Measurements from ENCODE around the gene DLGAP1. TPM values are rescaled to one million over a fixed set of nuclear protein-coding genes. Genes with fewer than 3 reads are reported as not detected.
A peak's percentile ranks its signal among the peaks of the same experiment; 100 is the strongest.

Gene DLGAP1
- total RNA-seq, 1 experiment from 2014 or later = 23.2 TPM

- H3K4me1 ChIP-seq (ENCODE audit: insufficient read depth, low read length) = peaks cover 2% of the 10 kb centered on the region; the same call in 1 of the 2 replicates
- Mint-ChIP-seq H3K4me3 (no peak overlapping the region), H3K36me3 (ENCODE audit: insufficient read depth in 1 of 3, low read depth in 3 of 3) (peaks cover 2 to 5% (median 2%) of the 10 kb centered on the region in 3 experiments; a peak in 4 of 7 replicates), H3K9me3 (no peaks in the 10 kb centered on the region), H3K27me3 (ENCODE audit: low read depth) (no peaks in the 10 kb centered on the region), H3K4me1 (peaks cover 18 to 24% of the 10 kb centered on the region in 2 experiments), H3K27ac (0 out of 7 replicates have a peak overlapping the region, but pooled peaks of 2 of the 3 experiments have one; percentile 0 to 15)
- H3K56ac ChIP-seq (ENCODE audit: insufficient read length, low read depth, low read length) = no peak overlapping the region
- H3K18ac ChIP-seq (ENCODE audit: insufficient read length, low read depth, low read length) = no peak overlapping the region
- H4K91ac ChIP-seq (ENCODE audit: insufficient read length, low read depth, low read length) = no peak overlapping the region
- H4K8ac ChIP-seq (replicated peaks; ENCODE audit: insufficient read length, low read depth, low read length) = no peak overlapping the region
- no peak overlapping the region for H2BK120ac ChIP-seq (ENCODE audit: low read depth, low read length, poor library complexity, severe bottlenecking)
- no peaks in the 10 kb centered on the region for H3K27me3 ChIP-seq (ENCODE audit: insufficient read depth, low read length)
- H4K5ac ChIP-seq (ENCODE audit: insufficient read length, low read depth, low read length) = no peak overlapping the region
- no peak overlapping the region for H2BK15ac ChIP-seq (ENCODE audit: low read depth, low read length)
- no peak overlapping the region for H3K4ac ChIP-seq (ENCODE audit: low read depth, low read length)
- H2AFZ ChIP-seq (ENCODE audit: low read length) = no peak overlapping the region
- no peak overlapping the region for H3T11ph ChIP-seq (ENCODE audit: low read length)
- no peaks in the 10 kb centered on the region for H4K20me1 ChIP-seq (ENCODE audit: control insufficient read depth, insufficient read depth, insufficient read length)
- no peaks in the 10 kb centered on the region for H3K9me3 ChIP-seq (ENCODE audit: control insufficient read depth, low read depth, low read length)
- no peak overlapping the region for H2BK12ac ChIP-seq (ENCODE audit: insufficient read length, low read depth, low read length)
- H3K27ac ChIP-seq (ENCODE audit: insufficient read length, low read depth, low read length) = no peak overlapping the region
- H3K23ac ChIP-seq (ENCODE audit: insufficient read length, low read depth, low read length) = no peak overlapping the region
- no peak overlapping the region for H2BK5ac ChIP-seq (ENCODE audit: insufficient read length, low read length)
- H3K14ac ChIP-seq (ENCODE audit: insufficient read depth, low read length) = no peak overlapping the region
- no peak overlapping the region for H3K9ac ChIP-seq (ENCODE audit: extremely low read depth, insufficient read length, low read length)
- no peak overlapping the region for H2BK20ac ChIP-seq (ENCODE audit: low read depth, low read length, poor library complexity, severe bottlenecking)
- H3K79me2 ChIP-seq (ENCODE audit: insufficient read depth, low read length) = no peaks in the 10 kb centered on the region
- no peaks in the 10 kb centered on the region for H3K23me2 ChIP-seq (ENCODE audit: insufficient read length, low read depth, low read length, poor library complexity, severe bottlenecking)
- H3K79me1 ChIP-seq (ENCODE audit: insufficient read depth, low read depth, low read length, poor library complexity, severe bottlenecking) = no peaks in the 10 kb centered on the region
- no peak overlapping the region for H2AK5ac ChIP-seq (ENCODE audit: insufficient read length, low read length)
- DNase-seq = no peak
- no CpG with 5 or more reads among the region's 4 CpGs for WGBS (ENCODE audit: extremely low coverage, insufficient read length, low lambda C conversion rate)
- TF ChIP-seq, protein P1, sequence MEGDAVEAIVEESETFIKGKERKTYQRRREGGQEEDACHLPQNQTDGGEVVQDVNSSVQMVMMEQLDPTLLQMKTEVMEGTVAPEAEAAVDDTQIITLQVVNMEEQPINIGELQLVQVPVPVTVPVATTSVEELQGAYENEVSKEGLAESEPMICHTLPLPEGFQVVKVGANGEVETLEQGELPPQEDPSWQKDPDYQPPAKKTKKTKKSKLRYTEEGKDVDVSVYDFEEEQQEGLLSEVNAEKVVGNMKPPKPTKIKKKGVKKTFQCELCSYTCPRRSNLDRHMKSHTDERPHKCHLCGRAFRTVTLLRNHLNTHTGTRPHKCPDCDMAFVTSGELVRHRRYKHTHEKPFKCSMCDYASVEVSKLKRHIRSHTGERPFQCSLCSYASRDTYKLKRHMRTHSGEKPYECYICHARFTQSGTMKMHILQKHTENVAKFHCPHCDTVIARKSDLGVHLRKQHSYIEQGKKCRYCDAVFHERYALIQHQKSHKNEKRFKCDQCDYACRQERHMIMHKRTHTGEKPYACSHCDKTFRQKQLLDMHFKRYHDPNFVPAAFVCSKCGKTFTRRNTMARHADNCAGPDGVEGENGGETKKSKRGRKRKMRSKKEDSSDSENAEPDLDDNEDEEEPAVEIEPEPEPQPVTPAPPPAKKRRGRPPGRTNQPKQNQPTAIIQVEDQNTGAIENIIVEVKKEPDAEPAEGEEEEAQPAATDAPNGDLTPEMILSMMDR (conservative IDR thresholded peaks at IDR 0.05) = no peak
- H3K4me2 ChIP-seq (ENCODE audit: insufficient read depth, insufficient read length, low read length) = no peak overlapping the region
Measured at GRCh38 chr18:3577281-3577855, 877.7 kb downstream of the DLGAP1 start.
